Spleen (tissue), 11 donors: ENCODE data around the gene ALPK3. TPM values are rescaled to one million over a fixed set of nuclear protein-coding genes. Genes with fewer than 3 reads are reported as not detected.

Source experiments
- DNase-seq: peaks from one replicate; pipeline ENCODE4 v3.0.0-alpha.2; 2020
- H3K27ac ChIP-seq, 8 donors: fragments of 200-600 bp; sonication (generic) in 7 of 8; 1 replicate in 4 of 8; 2 replicates in 4 of 8; pipeline versions ENCODE4 v1.5.0 to v1.8.0; 2016 to 2021; ENCODE audit warnings: inconsistent platforms in 4 of 8, mild to moderate bottlenecking in 4 of 8, moderate library complexity in 1 of 8
- H3K27me3 ChIP-seq, 7 donors: fragments of 200-600 bp; sonication (generic) in 6 of 7; replicated peaks in 1 of 7; 1 replicate in 4 of 7; 2 replicates in 3 of 7; pipeline versions ENCODE4 v1.5.0 to v1.8.0; 2016 to 2021; ENCODE audit warnings: inconsistent platforms in 3 of 7, mild to moderate bottlenecking in 1 of 7
- H3K36me3 ChIP-seq, 6 donors: fragments of 200-600 bp; sonication (generic) in 5 of 6; 1 replicate in 4 of 6; 2 replicates in 2 of 6; pipeline versions ENCODE4 v1.5.0 to v1.8.0; 2016 to 2021; ENCODE audit warnings: inconsistent platforms in 2 of 6
- H3K4me1 ChIP-seq, 6 donors: fragments of 200-600 bp; sonication (generic) in 5 of 6; 1 replicate in 3 of 6; 2 replicates in 3 of 6; pipeline versions ENCODE4 v1.5.0 to v1.8.0; 2016 to 2021; ENCODE audit warnings: inconsistent platforms in 3 of 6
- H3K4me3 ChIP-seq, 8 donors: fragments of 200-600 bp; sonication (generic) in 7 of 8; 1 replicate in 4 of 8; 2 replicates in 4 of 8; pipeline versions ENCODE4 v1.5.0 to v1.8.0; 2016 to 2021; ENCODE audit warnings: inconsistent platforms in 4 of 8, mild to moderate bottlenecking in 4 of 8, moderate library complexity in 2 of 8
- H3K9me3 ChIP-seq, 8 donors: fragments of 200-600 bp; sonication (generic) in 7 of 8; 1 replicate in 4 of 8; 2 replicates in 4 of 8; pipeline versions ENCODE4 v1.5.0 to v1.8.0; 2016 to 2021; ENCODE audit warnings: inconsistent platforms in 4 of 8
- CTCF ChIP-seq, 11 experiments: fragments of 200-600 bp in 7 of 11; fragments of 450-650 bp in 4 of 11; sonication (generic) in 4 of 11; IDR thresholded peaks in 8 of 11; conservative IDR thresholded peaks in 3 of 11; 1 replicate in 7 of 11; 2 replicates in 4 of 11; pipeline versions ENCODE4 v1.4.0 to v1.8.0; 2016 to 2021; ENCODE audit warnings: antibody characterized with exemption in 11 of 11, inconsistent platforms in 4 of 11, mild to moderate bottlenecking in 1 of 11
- POLR2A ChIP-seq, 3 donors: fragments of 450-650 bp; IDR thresholded peaks; one replicate each; pipeline ENCODE4 v1.5.1; 2017; ENCODE audit warnings: antibody characterized with exemption in 3 of 3, mild to moderate bottlenecking in 1 of 3
- POLR2AphosphoS5 ChIP-seq, 3 donors: sonication (generic); formaldehyde crosslinking; IDR thresholded peaks; one replicate each; pipeline ENCODE4 v1.5.1; 2017; ENCODE audit warnings: antibody characterized with exemption in 3 of 3
- WGBS, 5 donors: extraction: QIAGEN DNeasy Blood & Tissue Kit in 3 of 5; methylation state at CpG; one replicate each; pipeline versions ENCODE4 v1.1.5 to v1.1.7; 2013 to 2018; 5-methylcytosine and 5-hydroxymethylcytosine counted together
- intact Hi-C: fragments of 100-400 bp; cut with DNase I; formaldehyde crosslinking; loops from one replicate; pipeline ENCODE4 v1.15.0; 2023; ENCODE audit warnings: low total_unique reads
- polyA plus RNA-seq, 3 donors: library from polyadenylated mRNA; stranded (reverse); fragments of 200-250 nt; gene quantifications; one replicate each; pipeline ENCODE4 v1.2.1, GENCODE V29; 2013
- total RNA-seq, 7 donors: library from RNA; depleted of rRNA in 3 of 7; stranded (reverse); fragments of >200 nt in 3 of 7; fragmentation: NEBNext Ultra II Directional in 4 of 7; extraction: Animal tissue kit (Norgen Biotek cat#: 25700) in 4 of 7; gene quantifications; one replicate each; pipeline versions ENCODE4 v1.1.0 to v1.2.1, GENCODE V29; 2016 to 2021
- donor health status: healthy with polysubstance abuse.
- donor health status: DM: no; HTN: no; CAD: no; lungs with moderate emphysema.
- donor health status: DM: no; HTN: no; CAD: no.
- donor health status: Bipolar disorder and iron deficiency.
- donor health status: healthy.
- donor health status: DM: no; HTN: no; CAD: no.
- donor health status: DM: yes; HTN: yes; CAD: no.

The ALPK3 gene
- total and polyA plus RNA-seq, 10 donors, result 0.13 to 1.1 (median 0.73) TPM

GRCh38 chr15:84831028-84831427, 13.9 kb downstream of the ALPK3 start:
- 84 to 94% (median 87%) methylated on average over 5 of the region's 5 CpGs for WGBS, 5 donors

GRCh38 chr15:84831613-84832012, 14.5 kb downstream of the ALPK3 start:
- Histone ChIP-seq H3K36me3 (no peaks in the 10 kb centered on the region), H3K4me1 (peaks cover 0 to 18% (median 3%) of the 10 kb centered on the region in 6 donors), H3K4me3 (no peak overlapping the region), H3K27me3 (no peaks in the 10 kb centered on the region), H3K9me3 (no peaks in the 10 kb centered on the region), H3K27ac (no peak overlapping the region)
- TF ChIP-seq POLR2A (IDR thresholded peaks at IDR 0.05) (no peak), CTCF (IDR thresholded peaks at IDR 0.05 in 8 of 11, conservative IDR thresholded peaks at IDR 0.05 in 3 of 11) (no peak), POLR2AphosphoS5 (IDR thresholded peaks at IDR 0.05) (no peak)
- intact Hi-C loops, result no loop called here
- 59 to 74% (median 71%) methylated on average over 2 of the region's 2 CpGs for WGBS, 5 donors
- DNase-seq, result no peak

More at GRCh38 chr15:84831028-84831427, 13.9 kb downstream of the ALPK3 start:
- no peak overlapping the region for H3K27ac ChIP-seq
- TF ChIP-seq CTCF (IDR thresholded peaks at IDR 0.05 in 8 of 11, conservative IDR thresholded peaks at IDR 0.05 in 3 of 11), result no peak
- no peak for TF ChIP-seq POLR2AphosphoS5 (IDR thresholded peaks at IDR 0.05)
- TF ChIP-seq POLR2A (IDR thresholded peaks at IDR 0.05), result no peak
- DNase-seq, result no peak
- intact Hi-C loops, result no loop called here
- no peak overlapping the region for H3K4me3 ChIP-seq
- H3K9me3 ChIP-seq, result no peaks in the 10 kb centered on the region
- no peaks in the 10 kb centered on the region for H3K36me3 ChIP-seq
- H3K4me1 ChIP-seq, result peaks cover 0 to 18% (median 3%) of the 10 kb centered on the region in 6 donors
- H3K27me3 ChIP-seq, result no peaks in the 10 kb centered on the region

GRCh38 chr15:84832448-84833040, 15.4 kb downstream of the ALPK3 start:
- no peak for DNase-seq
- Histone ChIP-seq H3K27me3 (no peaks in the 10 kb centered on the region), H3K9me3 (no peaks in the 10 kb centered on the region), H3K4me1 (peaks cover 0 to 18% (median 3%) of the 10 kb centered on the region in 6 donors), H3K27ac (no peak overlapping the region), H3K4me3 (no peak overlapping the region), H3K36me3 (no peaks in the 10 kb centered on the region)
- 71 to 95% (median 92%) methylated on average over 2 of the region's 2 CpGs for WGBS, 5 donors
- TF ChIP-seq POLR2A (IDR thresholded peaks at IDR 0.05) (no peak), POLR2AphosphoS5 (IDR thresholded peaks at IDR 0.05) (no peak)
- intact Hi-C loops, result no loop called here

GRCh38 chr15:84833447-84834228, 16.5 kb downstream of the ALPK3 start:
- H3K27ac ChIP-seq, result no peak overlapping the region
- intact Hi-C loops, result no loop called here
- no peak for DNase-seq
- H3K27me3 ChIP-seq, result no peaks in the 10 kb centered on the region
- no peak overlapping the region for H3K4me3 ChIP-seq
- no peak for TF ChIP-seq CTCF (IDR thresholded peaks at IDR 0.05 in 8 of 11, conservative IDR thresholded peaks at IDR 0.05 in 3 of 11)
- no peak for TF ChIP-seq POLR2AphosphoS5 (IDR thresholded peaks at IDR 0.05)
- no peak for TF ChIP-seq POLR2A (IDR thresholded peaks at IDR 0.05)
- peaks cover 0 to 13% (median 3%) of the 10 kb centered on the region in 6 donors for H3K4me1 ChIP-seq
- 43 to 69% (median 55%) methylated on average over 3 to 4 of the region's 4 CpGs for WGBS, 5 donors
- no peaks in the 10 kb centered on the region for H3K36me3 ChIP-seq
- no peaks in the 10 kb centered on the region for H3K9me3 ChIP-seq
